Omental fat pad (tissue), 4 donors: ENCODE measurements around the gene PDE4D. TPM values are rescaled to one million over a fixed set of nuclear protein-coding genes. Genes with fewer than 3 reads are reported as not detected.

ENCODE experiments used
- ATAC-seq: fragments of 150-250 bp; one replicate; pipeline ENCODE4 v1.9.1; 2016; ENCODE audit warnings: mild to moderate bottlenecking, moderate library complexity; ENCODE audit not compliant: low FRiP score
- DNase-seq: peaks from one replicate; pipeline ENCODE4 v3.0.0-alpha.2; 2019; ENCODE audit warnings: low spot score
- total RNA-seq, 4 donors: library from RNA; depleted of rRNA; stranded (reverse); fragments of >200 nt; gene quantifications; one replicate each; pipeline ENCODE4 v1.1.0, GENCODE V29; 2016
- TF ChIP-seq, protein P1 (sequence below), 3 donors: fragments of 450-650 bp; IDR thresholded peaks; one replicate each; pipeline ENCODE4 v1.5.1; 2016 to 2017; ENCODE audit warnings: antibody characterized with exemption in 3 of 3, mild to moderate bottlenecking in 3 of 3, moderate library complexity in 2 of 3

The PDE4D gene
- total RNA-seq, 4 donors from 2014 or later = 32.5 to 94.8 (median 43.2) TPM

DNA sequence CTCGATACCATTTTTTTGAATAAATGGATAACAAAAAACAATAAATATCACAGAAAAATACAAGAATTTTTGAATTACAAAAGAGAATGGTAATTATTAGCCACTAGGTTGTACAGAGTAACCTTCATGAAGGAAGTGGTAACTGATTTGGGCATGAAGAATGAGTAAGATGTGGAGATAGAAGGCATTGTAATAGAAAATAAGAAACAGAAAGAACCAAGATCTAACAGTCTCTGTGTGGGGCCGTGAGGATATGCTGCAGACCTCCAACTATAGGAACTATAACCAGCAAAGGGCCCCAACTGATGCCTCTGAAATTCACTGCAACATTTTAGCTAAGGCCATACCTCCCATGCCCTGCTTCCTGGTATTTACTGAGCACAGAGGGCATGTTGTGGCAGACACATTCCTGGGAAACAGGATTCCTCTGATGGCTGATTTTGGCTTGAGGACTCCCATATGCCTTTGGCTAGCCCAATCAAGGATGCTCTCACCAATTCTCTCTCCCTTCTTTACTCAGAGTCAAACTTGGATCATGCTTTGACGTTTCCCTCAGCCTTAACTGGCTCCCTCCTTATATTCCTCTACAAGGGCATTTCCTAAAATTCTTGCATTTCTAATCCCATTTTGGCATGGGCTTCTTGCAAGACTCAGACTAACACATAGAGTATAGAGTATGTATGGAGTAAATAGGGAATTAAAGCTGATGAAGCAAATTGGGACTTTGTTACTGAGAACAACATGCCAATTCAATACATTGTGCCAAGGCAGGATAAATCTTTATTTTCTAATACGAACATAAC, 208.9 kb downstream of the PDE4D start:
- TF ChIP-seq, protein P1, sequence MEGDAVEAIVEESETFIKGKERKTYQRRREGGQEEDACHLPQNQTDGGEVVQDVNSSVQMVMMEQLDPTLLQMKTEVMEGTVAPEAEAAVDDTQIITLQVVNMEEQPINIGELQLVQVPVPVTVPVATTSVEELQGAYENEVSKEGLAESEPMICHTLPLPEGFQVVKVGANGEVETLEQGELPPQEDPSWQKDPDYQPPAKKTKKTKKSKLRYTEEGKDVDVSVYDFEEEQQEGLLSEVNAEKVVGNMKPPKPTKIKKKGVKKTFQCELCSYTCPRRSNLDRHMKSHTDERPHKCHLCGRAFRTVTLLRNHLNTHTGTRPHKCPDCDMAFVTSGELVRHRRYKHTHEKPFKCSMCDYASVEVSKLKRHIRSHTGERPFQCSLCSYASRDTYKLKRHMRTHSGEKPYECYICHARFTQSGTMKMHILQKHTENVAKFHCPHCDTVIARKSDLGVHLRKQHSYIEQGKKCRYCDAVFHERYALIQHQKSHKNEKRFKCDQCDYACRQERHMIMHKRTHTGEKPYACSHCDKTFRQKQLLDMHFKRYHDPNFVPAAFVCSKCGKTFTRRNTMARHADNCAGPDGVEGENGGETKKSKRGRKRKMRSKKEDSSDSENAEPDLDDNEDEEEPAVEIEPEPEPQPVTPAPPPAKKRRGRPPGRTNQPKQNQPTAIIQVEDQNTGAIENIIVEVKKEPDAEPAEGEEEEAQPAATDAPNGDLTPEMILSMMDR (IDR thresholded peaks at IDR 0.05) = no peak
- ATAC-seq = peak; percentile 28
- no peak for DNase-seq

DNA sequence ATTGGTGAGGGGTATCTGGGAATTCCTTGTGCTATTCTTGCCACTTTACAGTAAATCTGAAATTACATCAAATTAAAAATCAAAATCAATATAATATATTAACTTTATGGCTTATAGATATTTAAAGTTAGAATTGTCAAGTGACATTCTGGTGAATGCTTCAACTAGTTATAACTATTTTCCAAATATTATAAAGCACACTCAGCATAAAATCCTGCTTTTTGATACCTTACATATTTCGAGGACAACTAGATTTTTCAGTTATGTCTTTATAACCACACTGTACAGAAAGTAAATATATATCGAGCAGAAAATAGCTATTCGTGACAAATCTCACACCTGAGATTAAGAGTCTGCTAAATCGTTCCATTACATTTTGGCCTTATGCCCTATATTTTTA, 210.2 kb downstream of the PDE4D start:
- no peak for DNase-seq
- no peak for ATAC-seq
- TF ChIP-seq, protein P1 (IDR thresholded peaks at IDR 0.05) = no peak

DNA sequence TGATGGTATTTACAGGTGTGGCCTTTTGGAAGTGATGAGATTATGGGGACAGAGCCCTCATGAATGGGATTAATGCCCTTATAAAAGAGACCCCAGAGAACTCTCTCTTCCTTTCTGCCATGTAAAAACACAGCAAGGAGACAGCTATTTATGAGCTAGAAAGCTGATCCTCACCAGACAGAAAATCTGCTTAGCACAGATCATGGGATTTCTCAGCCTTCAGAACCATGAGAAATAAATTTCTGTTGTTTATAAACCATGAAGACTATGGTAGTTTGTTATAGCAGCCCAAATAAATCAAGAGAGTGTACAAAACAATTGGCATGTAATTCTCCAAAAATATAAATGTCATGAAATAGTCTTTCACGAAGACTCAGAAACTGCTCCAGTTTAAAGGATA, 211.0 kb downstream of the PDE4D start:
- ATAC-seq (no peak), DNase-seq (no peak)
- TF ChIP-seq, protein P1 (IDR thresholded peaks at IDR 0.05) = no peak

DNA sequence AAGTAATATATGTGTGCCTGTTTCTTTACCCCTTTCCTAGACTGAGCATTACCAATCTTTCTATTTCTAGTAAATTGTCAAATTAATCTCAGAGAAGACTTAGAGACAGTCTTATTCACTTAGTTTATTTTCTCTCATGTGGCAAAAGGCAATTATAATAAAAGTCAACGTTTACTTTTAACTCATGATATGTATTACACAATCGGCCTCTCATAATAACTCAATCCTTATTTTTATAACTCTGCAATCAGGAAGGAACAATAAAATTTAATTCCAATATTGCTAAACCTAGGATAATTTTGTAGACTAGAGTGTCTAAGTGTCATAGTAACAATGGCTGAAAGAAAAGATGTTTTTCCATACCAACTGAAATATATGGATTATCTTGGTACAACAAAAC, 214.6 kb downstream of the PDE4D start:
- no peak for DNase-seq
- ATAC-seq = no peak
- TF ChIP-seq, protein P1 (IDR thresholded peaks at IDR 0.05) = no peak

DNA sequence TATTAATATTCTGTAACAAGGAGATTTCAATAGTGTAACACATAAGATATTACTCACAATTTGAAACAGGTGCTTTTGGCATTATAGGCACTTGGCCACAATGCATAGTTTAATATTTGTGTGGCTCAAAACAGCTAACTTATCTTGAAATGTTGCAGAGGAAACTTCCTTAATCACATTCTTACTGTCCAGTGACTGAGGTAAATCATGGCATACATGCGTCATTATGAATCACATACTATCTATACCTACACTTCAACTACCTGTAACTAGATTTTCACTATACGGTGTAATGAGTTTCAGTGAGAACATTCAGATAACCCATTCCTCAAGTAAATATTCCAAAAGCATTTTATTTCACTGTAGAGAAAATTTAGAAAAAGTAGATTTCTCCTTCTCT, 218.8 kb downstream of the PDE4D start:
- TF ChIP-seq, protein P1 (IDR thresholded peaks at IDR 0.05) = no peak
- no peak for ATAC-seq
- no peak for DNase-seq

DNA sequence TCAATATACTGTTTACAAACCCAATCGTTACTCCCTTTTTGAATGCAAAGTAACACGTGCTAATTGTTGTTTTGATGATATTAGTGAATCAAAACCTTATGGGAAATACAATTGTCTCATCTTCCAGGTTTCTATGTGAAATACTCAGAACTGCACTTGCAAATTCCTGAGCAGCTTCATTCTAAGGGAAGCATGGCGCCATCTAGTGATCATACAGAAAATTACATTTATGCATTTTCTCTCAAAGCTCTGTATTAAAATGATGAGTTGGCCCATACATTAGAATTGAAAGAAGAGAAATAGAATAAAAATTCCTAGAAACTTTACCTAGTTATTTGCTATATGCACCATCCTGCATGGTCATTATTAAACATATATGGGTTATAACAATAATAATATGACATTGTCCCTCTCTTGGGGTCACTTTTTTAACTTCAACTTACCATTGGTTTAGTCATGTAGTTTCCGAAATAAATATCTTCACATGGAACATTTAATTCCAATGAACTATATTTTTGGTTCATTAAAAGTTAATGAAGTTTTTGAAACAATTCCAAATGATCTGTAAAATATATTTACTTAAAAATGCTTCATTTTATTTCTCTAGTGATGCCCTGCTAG, 220.0 kb downstream of the PDE4D start:
- TF ChIP-seq, protein P1 (IDR thresholded peaks at IDR 0.05) = peak in 1 of 3 donors; percentile 38
- DNase-seq (no peak), ATAC-seq (peak; percentile 59)
